Mesenchymal stem cell (in vitro differentiated cells and primary cell): ENCODE measurements around the gene HPCAL1.

Experiments
- DNase-seq: peaks from one replicate; pipeline ENCODE4 v3.0.0-alpha.2; 2013
- H2AFZ ChIP-seq: one replicate; pipeline ENCODE4 v1.6.1; 2013; ENCODE audit warnings: low read depth, mild to moderate bottlenecking, control low read depth, inconsistent platforms, low read length, moderate library complexity
- H2AK5ac ChIP-seq: 2 replicates; pipeline ENCODE4 v1.6.1; 2013; ENCODE audit warnings: low read length, moderate library complexity, mild to moderate bottlenecking, inconsistent platforms; ENCODE audit not compliant: severe bottlenecking
- H2BK120ac ChIP-seq: one replicate; pipeline ENCODE4 v1.6.1; 2013; ENCODE audit warnings: low read depth, mild to moderate bottlenecking, inconsistent platforms, low read length, moderate library complexity
- H2BK12ac ChIP-seq, 2 experiments: one replicate each; pipeline ENCODE4 v1.6.1; 2013; ENCODE audit warnings: inconsistent platforms in 2 of 2, low read length in 2 of 2, mild to moderate bottlenecking in 2 of 2, moderate library complexity in 2 of 2, control low read depth in 1 of 2
- H2BK15ac ChIP-seq: one replicate; pipeline ENCODE4 v1.6.1; 2013; ENCODE audit warnings: mild to moderate bottlenecking, low read depth, inconsistent platforms; ENCODE audit not compliant: poor library complexity, severe bottlenecking
- H2BK5ac ChIP-seq: 2 replicates; pipeline ENCODE4 v1.6.1; 2013; ENCODE audit warnings: low read depth, mild to moderate bottlenecking, low read length, control low read depth, inconsistent platforms; ENCODE audit not compliant: poor library complexity, severe bottlenecking
- H3K14ac ChIP-seq, 2 experiments: one replicate each; pipeline ENCODE4 v1.6.1; 2013; ENCODE audit warnings: inconsistent platforms in 2 of 2, low read length in 2 of 2, control low read depth in 1 of 2, mild to moderate bottlenecking in 1 of 2, moderate library complexity in 1 of 2
- H3K18ac ChIP-seq, 2 experiments: one replicate each; pipeline ENCODE4 v1.6.1; 2013; ENCODE audit warnings: inconsistent platforms in 2 of 2, low read length in 2 of 2, control low read depth in 1 of 2, low read depth in 1 of 2, mild to moderate bottlenecking in 1 of 2
- H3K23ac ChIP-seq, 2 experiments: one replicate each; pipeline ENCODE4 v1.6.1; 2013; ENCODE audit warnings: inconsistent platforms in 2 of 2, low read length in 2 of 2, mild to moderate bottlenecking in 2 of 2, moderate library complexity in 2 of 2, control low read depth in 1 of 2
- H3K27ac ChIP-seq: 2 replicates; pipeline ENCODE4 v1.5.1; 2013; ENCODE audit warnings: mild to moderate bottlenecking, moderate library complexity, low read length, control low read depth, inconsistent platforms; ENCODE audit not compliant: poor library complexity, severe bottlenecking
- H3K27me3 ChIP-seq, 2 experiments: 2 replicates each; pipeline versions ENCODE4 v1.6.1 to v1.7.0; 2013; ENCODE audit warnings: low read length in 2 of 2, mild to moderate bottlenecking in 2 of 2, moderate library complexity in 2 of 2, control low read depth in 1 of 2, inconsistent platforms in 1 of 2; ENCODE audit not compliant: control insufficient read depth in 1 of 2, insufficient read depth in 1 of 2
- H3K36me3 ChIP-seq, 2 experiments: 2 replicates each; pipeline versions ENCODE4 v1.6.1 to v1.7.0; 2013; ENCODE audit warnings: low read length in 2 of 2, control low read depth in 1 of 2, inconsistent platforms in 1 of 2, low read depth in 1 of 2, mild to moderate bottlenecking in 1 of 2; ENCODE audit not compliant: insufficient read depth in 2 of 2, control insufficient read depth in 1 of 2
- H3K4ac ChIP-seq, 2 experiments: one replicate each; pipeline ENCODE4 v1.6.1; 2013; ENCODE audit warnings: inconsistent platforms in 2 of 2, low read length in 2 of 2, mild to moderate bottlenecking in 2 of 2, moderate library complexity in 2 of 2, control low read depth in 1 of 2, low read depth in 1 of 2
- H3K4me1 ChIP-seq: 2 replicates; pipeline ENCODE4 v1.6.1; 2013; ENCODE audit warnings: low read depth, low read length, control low read depth; ENCODE audit not compliant: control insufficient read depth, insufficient read depth
- H3K4me2 ChIP-seq: 2 replicates; pipeline ENCODE4 v1.6.1; 2013; ENCODE audit warnings: low read length, mild to moderate bottlenecking, inconsistent platforms; ENCODE audit not compliant: poor library complexity, severe bottlenecking
- H3K4me3 ChIP-seq, 2 experiments: 2 replicates each; pipeline versions ENCODE4 v1.5.1 to v1.7.0; 2013; ENCODE audit warnings: low read length in 2 of 2, mild to moderate bottlenecking in 2 of 2, control low read depth in 1 of 2, low read depth in 1 of 2; ENCODE audit not compliant: insufficient read depth in 1 of 2
- H3K79me1 ChIP-seq: replicated peaks from 2 replicates; pipeline ENCODE4 v1.6.1; 2013; ENCODE audit warnings: mild to moderate bottlenecking, control low read depth, low read length, inconsistent platforms; ENCODE audit not compliant: poor library complexity, severe bottlenecking
- H3K9ac ChIP-seq: 2 replicates; pipeline ENCODE4 v1.7.0; 2013; ENCODE audit warnings: mild to moderate bottlenecking, low read length, moderate library complexity
- H3K9me3 ChIP-seq: 2 replicates; pipeline ENCODE4 v1.7.0; 2013; ENCODE audit warnings: mild to moderate bottlenecking, low read length; ENCODE audit not compliant: control insufficient read depth
- H4K8ac ChIP-seq: one replicate; pipeline ENCODE4 v1.6.1; 2013; ENCODE audit warnings: inconsistent platforms, mild to moderate bottlenecking, low read length, moderate library complexity
- H4K91ac ChIP-seq: one replicate; pipeline ENCODE4 v1.6.1; 2013; ENCODE audit warnings: mild to moderate bottlenecking, low read length, inconsistent platforms
- WGBS: methylation state at CpG from one replicate; pipeline ENCODE4 v1.1.7; 2013; ENCODE audit warnings: mixed read lengths; 5-methylcytosine and 5-hydroxymethylcytosine counted together

Gene HPCAL1

GRCh38 chr2:10317646-10318045 is 14.9 kb downstream of the HPCAL1 start:
- Histone ChIP-seq H3K4me2 (no peak overlapping the region), H3K23ac (no peak overlapping the region), H3K4ac (no peak overlapping the region), H2BK5ac (no peak overlapping the region), H2AFZ (no peak overlapping the region), H3K18ac (no peak overlapping the region), H3K79me1 (peaks cover 26% of the 10 kb centered on the region), H3K9ac (no peak overlapping the region), H2BK120ac (no peak overlapping the region), H4K8ac (no peak overlapping the region), H3K27ac (no peak overlapping the region), H3K9me3 (peaks cover 12% of the 10 kb centered on the region), H3K4me3 (no peak overlapping the region), H4K91ac (no peak overlapping the region), H3K36me3 (peaks cover 2% of the 10 kb centered on the region in 2 experiments), H2AK5ac (no peak overlapping the region), H3K27me3 (no peaks in the 10 kb centered on the region), H3K4me1 (no peaks in the 10 kb centered on the region), H2BK15ac (no peak overlapping the region), H2BK12ac (no peak overlapping the region), H3K14ac (no peak overlapping the region)
- WGBS, result 78% methylated on average over 5 of the region's 5 CpGs
- DNase-seq, result no peak

GRCh38 chr2:10318345-10318744 is 15.6 kb downstream of the HPCAL1 start:
- Histone ChIP-seq H3K23ac (no peak overlapping the region), H3K79me1 (peaks cover 29% of the 10 kb centered on the region), H2BK12ac (no peak overlapping the region), H2AFZ (no peak overlapping the region), H4K8ac (no peak overlapping the region), H3K14ac (no peak overlapping the region), H3K4me1 (no peaks in the 10 kb centered on the region), H3K9ac (no peak overlapping the region), H3K4ac (no peak overlapping the region), H3K4me2 (no peak overlapping the region), H3K18ac (no peak overlapping the region), H3K9me3 (peaks cover 17% of the 10 kb centered on the region), H3K4me3 (no peak overlapping the region), H3K27me3 (no peaks in the 10 kb centered on the region), H3K36me3 (peaks cover 0 to 6% of the 10 kb centered on the region in 2 experiments), H2BK15ac (no peak overlapping the region), H4K91ac (no peak overlapping the region), H3K27ac (no peak overlapping the region), H2AK5ac (no peak overlapping the region), H2BK5ac (no peak overlapping the region), H2BK120ac (no peak overlapping the region)
- 96% methylated on average over 13 of the region's 13 CpGs for WGBS
- DNase-seq, result no peak

GRCh38 chr2:10319892-10320574 is 17.3 kb downstream of the HPCAL1 start:
- Histone ChIP-seq H4K8ac (no peak overlapping the region), H3K18ac (no peak overlapping the region)

GRCh38 chr2:10320575-10320931 is 17.8 kb downstream of the HPCAL1 start:
- H3K9me3 ChIP-seq, result peaks cover 17% of the 10 kb centered on the region
- H4K91ac ChIP-seq, result no peak overlapping the region
- peaks cover 0 to 7% of the 10 kb centered on the region in 2 experiments for H3K36me3 ChIP-seq
- peaks cover 34% of the 10 kb centered on the region for H3K79me1 ChIP-seq
- H3K4me2 ChIP-seq, result no peak overlapping the region
- H3K9ac ChIP-seq, result no peak overlapping the region
- no peak overlapping the region for H2AFZ ChIP-seq
- no peak overlapping the region for H2BK12ac ChIP-seq
- H3K4me3 ChIP-seq, result no peak overlapping the region
- 96% methylated on average over 3 of the region's 4 CpGs for WGBS
- no peak for DNase-seq
- no peak overlapping the region for H3K4ac ChIP-seq
- H2BK15ac ChIP-seq, result no peak overlapping the region
- peaks cover 5% of the 10 kb centered on the region for H3K4me1 ChIP-seq
- H3K14ac ChIP-seq, result no peak overlapping the region
- no peak overlapping the region for H2AK5ac ChIP-seq
- no peak overlapping the region for H3K27ac ChIP-seq
- no peak overlapping the region for H2BK5ac ChIP-seq
- H2BK120ac ChIP-seq, result no peak overlapping the region
- no peak overlapping the region for H3K23ac ChIP-seq
- no peak overlapping the region for H3K18ac ChIP-seq
- no peak overlapping the region for H4K8ac ChIP-seq
- no peaks in the 10 kb centered on the region for H3K27me3 ChIP-seq

More at GRCh38 chr2:10319892-10320574, 17.3 kb downstream of the HPCAL1 start:
- Histone ChIP-seq H3K23ac (no peak overlapping the region), H3K9ac (no peak overlapping the region), H4K91ac (no peak overlapping the region), H3K27ac (no peak overlapping the region), H3K4me1 (peaks cover 2% of the 10 kb centered on the region), H3K4me3 (no peak overlapping the region), H3K4me2 (no peak overlapping the region), H3K79me1 (peaks cover 31% of the 10 kb centered on the region), H3K14ac (no peak overlapping the region), H3K9me3 (peaks cover 17% of the 10 kb centered on the region), H3K4ac (no peak overlapping the region), H3K36me3 (peaks cover 0 to 7% of the 10 kb centered on the region in 2 experiments), H2BK5ac (no peak overlapping the region), H2BK15ac (no peak overlapping the region), H2BK120ac (no peak overlapping the region), H2BK12ac (no peak overlapping the region), H2AFZ (no peak overlapping the region), H3K27me3 (no peaks in the 10 kb centered on the region), H2AK5ac (no peak overlapping the region)
- DNase-seq, result no peak
- WGBS, result 84% methylated on average over 10 of the region's 10 CpGs
